Measurements from ENCODE around the gene TMPRSS11A.

DNA sequence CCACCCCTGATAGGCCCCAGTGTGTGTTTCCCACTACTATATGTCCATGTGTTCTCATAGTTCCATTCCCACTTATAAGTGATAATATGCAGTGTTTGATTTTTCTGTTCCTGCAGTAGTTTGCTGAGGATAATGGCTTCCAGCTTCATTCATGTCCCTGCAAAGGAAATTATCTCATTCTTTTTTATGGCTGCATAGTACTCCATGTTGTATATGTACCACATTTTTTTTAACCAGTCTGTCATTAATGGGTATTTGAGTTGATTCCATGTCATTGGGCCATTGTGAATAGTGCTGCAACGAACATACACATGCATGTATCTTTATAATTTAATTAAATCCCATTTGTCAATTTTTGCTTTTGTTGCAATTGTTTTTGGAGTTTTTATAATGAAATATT, 10.3 kb upstream of the TMPRSS11A start:
- TF ChIP-seq, protein P1, sequence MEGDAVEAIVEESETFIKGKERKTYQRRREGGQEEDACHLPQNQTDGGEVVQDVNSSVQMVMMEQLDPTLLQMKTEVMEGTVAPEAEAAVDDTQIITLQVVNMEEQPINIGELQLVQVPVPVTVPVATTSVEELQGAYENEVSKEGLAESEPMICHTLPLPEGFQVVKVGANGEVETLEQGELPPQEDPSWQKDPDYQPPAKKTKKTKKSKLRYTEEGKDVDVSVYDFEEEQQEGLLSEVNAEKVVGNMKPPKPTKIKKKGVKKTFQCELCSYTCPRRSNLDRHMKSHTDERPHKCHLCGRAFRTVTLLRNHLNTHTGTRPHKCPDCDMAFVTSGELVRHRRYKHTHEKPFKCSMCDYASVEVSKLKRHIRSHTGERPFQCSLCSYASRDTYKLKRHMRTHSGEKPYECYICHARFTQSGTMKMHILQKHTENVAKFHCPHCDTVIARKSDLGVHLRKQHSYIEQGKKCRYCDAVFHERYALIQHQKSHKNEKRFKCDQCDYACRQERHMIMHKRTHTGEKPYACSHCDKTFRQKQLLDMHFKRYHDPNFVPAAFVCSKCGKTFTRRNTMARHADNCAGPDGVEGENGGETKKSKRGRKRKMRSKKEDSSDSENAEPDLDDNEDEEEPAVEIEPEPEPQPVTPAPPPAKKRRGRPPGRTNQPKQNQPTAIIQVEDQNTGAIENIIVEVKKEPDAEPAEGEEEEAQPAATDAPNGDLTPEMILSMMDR (IDR thresholded peaks at IDR 0.05): no peak
- no peak for TF ChIP-seq POLR2A (IDR thresholded peaks at IDR 0.05)
